K562 (cell line): ENCODE results near the gene TENT4B. TPM values are rescaled to one million over a fixed set of nuclear protein-coding genes. Genes with fewer than 3 reads are reported as not detected.

Experiments used
- ATAC-seq: fragments of 200-7000 bp; cut with Tn5 transposase; 3 replicates; pipeline ENCODE4 v1.9.1; 2020; ENCODE audit warnings: moderate library complexity
- BruUV-seq: library from RNA; stranded (reverse); fragments of 400-500 nt; replicated peaks from 2 replicates; lab custom pipeline; 2021; lab: Mats Ljungman, UMichigan
- CTCF ChIA-PET: fragments of 300-600 bp; formaldehyde crosslinking; extraction: SDS; loops from one replicate; lab custom pipeline; 2021; ENCODE audit warnings: low intra/inter-chr PET ratio; lab: Yijun Ruan, JAX
- POLR2A ChIA-PET: fragments of 300-600, 350-650 bp; sonication (Branson Sonifier 250); formaldehyde crosslinking; extraction: SDS; loops from one replicate; lab custom pipeline; 2021; ENCODE audit warnings: antibody characterized with exemption, inconsistent platforms; lab: Yijun Ruan, JAX
- DNase-seq, 4 experiments: peaks; one replicate each; pipeline versions ENCODE4 v3.0.0 to v3.0.0-alpha.2; 2011 to 2018; ENCODE audit warnings: low spot score in 3 of 4, mixed read lengths in 3 of 4; ENCODE audit errors: extremely low read depth in 1 of 4
- FAIRE-seq: peaks from 2 replicates; lab custom pipeline; 2011; peaks lifted over from hg19 to GRCh38; lab: Jason Lieb, UNC
- H2AFZ ChIP-seq: 2 replicates; pipeline ENCODE4 v1.6.0; 2011; ENCODE audit warnings: low read depth, low read length, control low read depth, inconsistent platforms
- H3K27ac ChIP-seq: fragments of 200-600 bp; 3 replicates; pipeline ENCODE4 v1.8.0; 2011; ENCODE audit warnings: low read depth, mild to moderate bottlenecking, control low read depth, inconsistent platforms, low read length, moderate library complexity, mixed read lengths; ENCODE audit errors: extremely low read depth
- H3K27me3 ChIP-seq, 2 experiments: fragments of 300-600 bp in 1 of 2; 2 replicates in 1 of 2; 3 replicates in 1 of 2; pipeline versions ENCODE4 v1.6.0 to v1.8.0; 2011; ENCODE audit warnings: inconsistent platforms in 2 of 2, low read length in 2 of 2, mild to moderate bottlenecking in 1 of 2, mixed read lengths in 1 of 2, moderate library complexity in 1 of 2; ENCODE audit not compliant: control insufficient read depth in 2 of 2, insufficient read depth in 2 of 2
- H3K36me3 ChIP-seq: fragments of 300-600 bp; 3 replicates; pipeline ENCODE4 v1.8.0; 2011; ENCODE audit warnings: mild to moderate bottlenecking, low read length, inconsistent platforms; ENCODE audit not compliant: control insufficient read depth, insufficient read depth
- H3K4me1 ChIP-seq, 2 experiments: fragments of 200-600 bp in 1 of 2; replicated peaks in 1 of 2; 2 replicates in 1 of 2; 3 replicates in 1 of 2; pipeline versions ENCODE4 v1.5.1 to v1.8.0; 2011; ENCODE audit warnings: inconsistent platforms in 2 of 2, low read length in 2 of 2, mild to moderate bottlenecking in 1 of 2, mixed read lengths in 1 of 2, moderate library complexity in 1 of 2; ENCODE audit not compliant: control insufficient read depth in 2 of 2, insufficient read depth in 2 of 2
- H3K4me2 ChIP-seq: 2 replicates; pipeline ENCODE4 v1.6.1; 2011; ENCODE audit warnings: low read length, control low read depth, inconsistent platforms, mixed read lengths; ENCODE audit not compliant: insufficient read depth
- H3K4me3 ChIP-seq: fragments of 200-600 bp; sonication (generic), shearing (Covaris generic); 2 replicates; pipeline ENCODE4 v1.5.1; 2016; ENCODE audit warnings: control low read depth, inconsistent platforms
- H3K79me2 ChIP-seq: fragments of 200-600 bp; 3 replicates; pipeline ENCODE4 v1.8.0; 2011; ENCODE audit warnings: low read length, inconsistent platforms; ENCODE audit not compliant: control insufficient read depth, insufficient read depth
- H3K9ac ChIP-seq, 2 experiments: 2 replicates each; pipeline versions ENCODE4 v1.6.0 to v1.6.1; 2011; ENCODE audit warnings: low read depth in 2 of 2, low read length in 2 of 2, control low read depth in 1 of 2, inconsistent platforms in 1 of 2, mild to moderate bottlenecking in 1 of 2, mixed read lengths in 1 of 2; ENCODE audit not compliant: insufficient read depth in 1 of 2
- H3K9me1 ChIP-seq: one replicate; pipeline ENCODE4 v1.6.0; 2011; ENCODE audit warnings: inconsistent platforms, mild to moderate bottlenecking, low read length, moderate library complexity; ENCODE audit not compliant: control insufficient read depth, insufficient read depth
- H3K9me3 ChIP-seq: replicated peaks from 2 replicates; pipeline ENCODE4 v1.5.1; 2011; ENCODE audit warnings: low read depth, low read length, inconsistent platforms; ENCODE audit not compliant: control insufficient read depth, insufficient read depth
- H4K20me1 ChIP-seq: replicated peaks from 2 replicates; pipeline ENCODE4 v1.6.1; 2011; ENCODE audit warnings: low read length, inconsistent platforms, mixed read lengths; ENCODE audit not compliant: control insufficient read depth, insufficient read depth
- ATF2 ChIP-seq: sonication (generic); formaldehyde crosslinking; IDR thresholded peaks from 2 replicates; pipeline ENCODE4 v1.8.1; 2022; ENCODE audit warnings: missing genetic modification reagents
- CC2D1A ChIP-seq: fragments of 450-650 bp; IDR thresholded peaks from 2 replicates; pipeline ENCODE4 v1.6.1; 2017; ENCODE audit warnings: mild to moderate bottlenecking
- CREM ChIP-seq: IDR thresholded peaks from 2 replicates; pipeline ENCODE4 v1.6.1; 2014; ENCODE audit warnings: antibody characterized with exemption, low read depth
- CSDE1 ChIP-seq, 2 experiments: fragments of 450-650 bp; IDR thresholded peaks; 2 replicates each; pipeline ENCODE4 v1.6.1; 2016; ENCODE audit warnings: mild to moderate bottlenecking in 1 of 2
- SMARCC2 ChIP-seq: fragments of 450-650 bp; IDR thresholded peaks from 2 replicates; pipeline ENCODE4 v1.6.1; 2017; ENCODE audit warnings: antibody characterized with exemption, moderate library complexity, mild to moderate bottlenecking, low read depth
- SREBF1 ChIP-seq: fragments of 150-350 bp; IDR thresholded peaks from 2 replicates; pipeline ENCODE4 v1.6.1; 2014; ENCODE audit warnings: antibody characterized with exemption, low read depth, low read length, borderline replicate concordance
- STAT5B ChIP-seq: fragments of 250-450 bp; sonication (Bioruptor Pico); IDR thresholded peaks from 2 replicates; pipeline ENCODE4 v1.8.0; 2021; ENCODE audit warnings: mild to moderate bottlenecking, inconsistent platforms
- TCF7 ChIP-seq: sonication (generic); IDR thresholded peaks from 2 replicates; pipeline ENCODE4 v1.6.1; 2016; ENCODE audit warnings: antibody characterized with exemption, borderline replicate concordance
- TCF7L2 ChIP-seq: fragments of 150-350 bp; IDR thresholded peaks from 2 replicates; pipeline ENCODE4 v1.6.1; 2016; ENCODE audit warnings: low read depth, mild to moderate bottlenecking, low read length, moderate library complexity
- ZBTB7A ChIP-seq: IDR thresholded peaks from 2 replicates; pipeline ENCODE4 v1.6.1; 2011; ENCODE audit warnings: low read depth, mild to moderate bottlenecking, low read length, moderate library complexity, borderline replicate concordance; ENCODE audit not compliant: control insufficient read depth
- ZFX ChIP-seq: sonication (generic); formaldehyde crosslinking; IDR thresholded peaks from 2 replicates; pipeline ENCODE4 v1.8.0; 2022; ENCODE audit warnings: mild to moderate bottlenecking, missing genetic modification reagents, moderate library complexity
- ZNF253 ChIP-seq: fragments of 250-450 bp; sonication (Bioruptor Pico); conservative IDR thresholded peaks from 2 replicates; pipeline ENCODE4 v1.6.1; 2021; ENCODE audit warnings: mild to moderate bottlenecking
- ZNF436 ChIP-seq: fragments of 250-450, 450-650 bp; sonication (Bioruptor Pico); formaldehyde crosslinking; IDR thresholded peaks from 2 replicates; pipeline ENCODE4 v1.7.0; 2020; ENCODE audit warnings: mild to moderate bottlenecking
- ZNF696 ChIP-seq: fragments of 250-450 bp; sonication (Bioruptor Pico); conservative IDR thresholded peaks from 2 replicates; pipeline ENCODE4 v1.4.0; 2020; ENCODE audit warnings: mild to moderate bottlenecking, moderate library complexity
- ZNF79 ChIP-seq: fragments of 250-450 bp; sonication (Bioruptor Pico); IDR thresholded peaks from 2 replicates; pipeline ENCODE4 v1.4.0; 2020; ENCODE audit warnings: low read depth, mild to moderate bottlenecking, moderate library complexity
- ZNF830 ChIP-seq: fragments of 250-450 bp; sonication (Bioruptor Pico); IDR thresholded peaks from 2 replicates; pipeline ENCODE4 v1.5.0; 2021; ENCODE audit warnings: mild to moderate bottlenecking
- WGBS: fragments of 100-300 bp; shearing (Covaris generic); methylation state at CpG from one replicate; pipeline ENCODE4 v1.1.6; 2016; ENCODE audit warnings: low coverage, mixed read lengths; ENCODE audit not compliant: insufficient coverage; ENCODE audit errors: missing lambda C conversion rate; 5-methylcytosine and 5-hydroxymethylcytosine counted together
- in situ Hi-C: fragments of 300-500 bp; cut with MboI; formaldehyde crosslinking; loops from 4 replicates; pipeline ENCODE4 v1.15.0; 2018; ENCODE audit warnings: inconsistent platforms, mixed read lengths
- intact Hi-C: fragments of 100-400 bp; cut with micrococcal nuclease; formaldehyde crosslinking; loops from 2 replicates; pipeline ENCODE4 v1.14.2; 2022
- polyA plus RNA-seq, 8 experiments: library from polyadenylated mRNA; depleted of rRNA in 4 of 8; stranded (reverse) in 5 of 8; unstranded in 3 of 8; fragments of >200 nt; fragmentation: Nextera tagmentation in 2 of 8; fragmentation: Illumina TruSeq in 1 of 8; extraction: Ambion mirVana in 2 of 8; extraction: Trizol in 1 of 8; gene quantifications; 2 replicates each; pipeline versions ENCODE4 v1.2.1 to v1.2.3, GENCODE V29; 2011 to 2014; ENCODE audit warnings: inconsistent platforms in 1 of 8, missing spikeins in 1 of 8
- total RNA-seq, 7 experiments: library from RNA; depleted of rRNA in 6 of 7; stranded (reverse); fragments of >200 nt in 6 of 7; fragmentation: Illumina TruSeq in 2 of 7; extraction: Trizol in 2 of 7; gene quantifications; 2 replicates each; pipeline versions ENCODE4 v1.2.1 to v1.2.3, GENCODE V29; 2011 to 2021; ENCODE audit warnings: low replicate concordance in 1 of 7
- TF ChIP-seq, protein P1 (sequence below): fragments of 250-450 bp; sonication (Bioruptor Pico); IDR thresholded peaks from 2 replicates; pipeline ENCODE4 v1.8.0; 2022; ENCODE audit warnings: moderate library complexity, mild to moderate bottlenecking, inconsistent platforms

TENT4B gene
- total and polyA plus RNA-seq, 9 of the 15 experiments (the other 6 are each of a cell fraction or from before 2014, with no cell fraction given): 5.2 to 8.4 (median 7.0) TPM

- FAIRE-seq (no peak), DNase-seq (no peak), ATAC-seq (no peak)
- Histone ChIP-seq H3K9me1 (no peaks in the 10 kb centered on the region), H3K27me3 (no peaks in the 10 kb centered on the region), H3K9ac (no peak overlapping the region), H3K27ac (no peak overlapping the region), H3K4me3 (no peak overlapping the region), H3K4me2 (no peak overlapping the region), H4K20me1 (0 out of 2 replicates have a peak, but pooled peaks cover 9% of the 10 kb centered on the region), H3K36me3 (no peaks in the 10 kb centered on the region), H3K4me1 (peaks cover 0 to 10% of the 10 kb centered on the region in 2 experiments; a peak in 3 of 5 replicates), H3K79me2 (peaks cover 26% of the 10 kb centered on the region), H3K9me3 (no peaks in the 10 kb centered on the region), H2AFZ (no peak overlapping the region)
- intact Hi-C loops (no loop called here), in situ Hi-C loops (loop anchor here (25.0 kb wide), 1 partner anchor 311 kb away; no protein-coding TSS in a partner anchor)
- CTCF ChIA-PET: no interaction called here
- WGBS: 80% methylated on average over 2 of the region's 3 CpGs
- POLR2A ChIA-PET: interaction anchor here (1.0 kb wide), 1 partner anchor 19 kb away, joined by 3 read pairs; no protein-coding TSS in a partner anchor
- no TSS peak for BruUV-seq
- TF ChIP-seq ZFX (CRISPR knock-in tag) (no peak), CC2D1A (no peak), ZNF253 (no peak), ZNF79 (CRISPR knock-in tag) (no peak), SREBF1 (no peak), ZBTB7A (no peak), CREM (no peak), TCF7L2 (no peak), ZNF830 (CRISPR knock-in tag) (no peak), CSDE1 (IDR thresholded peaks at IDR 0.05) (no peak), ZNF696 (no peak), STAT5B (CRISPR knock-in tag) (no peak), TCF7 (no peak), ZNF436 (CRISPR knock-in tag) (no peak), SMARCC2 (no peak), ATF2 (CRISPR knock-in tag) (no peak)
- TF ChIP-seq, protein P1, sequence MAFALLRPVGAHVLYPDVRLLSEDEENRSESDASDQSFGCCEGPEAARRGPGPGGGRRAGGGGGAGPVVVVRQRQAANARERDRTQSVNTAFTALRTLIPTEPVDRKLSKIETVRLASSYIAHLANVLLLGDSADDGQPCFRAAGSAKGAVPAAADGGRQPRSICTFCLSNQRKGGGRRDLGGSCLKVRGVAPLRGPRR (CRISPR knock-in tag): no peak
Observed at GRCh38 chr16:50201787-50202186, 48.7 kb downstream of the TENT4B start.
